ENCODE results near the gene DGKB.

DNA sequence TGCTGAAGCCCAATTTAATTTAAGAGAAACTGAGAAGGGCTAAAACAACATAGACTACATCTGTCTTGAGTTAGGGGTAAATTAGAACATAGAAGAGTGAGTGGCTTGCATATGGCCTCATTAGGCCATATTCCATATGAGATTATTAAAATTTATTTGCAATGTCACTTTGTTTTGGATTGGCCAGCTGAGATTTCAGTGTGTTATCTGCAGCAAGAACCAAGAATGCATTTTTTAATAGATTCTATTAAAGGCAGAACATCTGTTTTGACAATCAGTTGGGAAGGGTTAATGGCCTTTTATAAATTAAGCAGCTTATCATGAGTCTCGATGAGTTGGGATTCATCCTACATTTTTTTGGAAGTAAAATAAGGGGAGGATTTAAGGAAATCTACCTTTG is 236.2 kb downstream of the DGKB start:
- TF ChIP-seq ARNTL (CRISPR knock-in tag; IDR thresholded peaks at IDR 0.05; ENCODE audit: borderline replicate concordance, low read depth) (peak; percentile 83; the same call in 1 of the 2 replicates), CSDC2 (CRISPR knock-in tag; IDR thresholded peaks at IDR 0.05) (no peak), BACH2 (CRISPR knock-in tag; IDR thresholded peaks at IDR 0.05; ENCODE audit: borderline replicate concordance) (peak; percentile 78; the same call in 1 of the 2 replicates)
- TF ChIP-seq, protein P1, sequence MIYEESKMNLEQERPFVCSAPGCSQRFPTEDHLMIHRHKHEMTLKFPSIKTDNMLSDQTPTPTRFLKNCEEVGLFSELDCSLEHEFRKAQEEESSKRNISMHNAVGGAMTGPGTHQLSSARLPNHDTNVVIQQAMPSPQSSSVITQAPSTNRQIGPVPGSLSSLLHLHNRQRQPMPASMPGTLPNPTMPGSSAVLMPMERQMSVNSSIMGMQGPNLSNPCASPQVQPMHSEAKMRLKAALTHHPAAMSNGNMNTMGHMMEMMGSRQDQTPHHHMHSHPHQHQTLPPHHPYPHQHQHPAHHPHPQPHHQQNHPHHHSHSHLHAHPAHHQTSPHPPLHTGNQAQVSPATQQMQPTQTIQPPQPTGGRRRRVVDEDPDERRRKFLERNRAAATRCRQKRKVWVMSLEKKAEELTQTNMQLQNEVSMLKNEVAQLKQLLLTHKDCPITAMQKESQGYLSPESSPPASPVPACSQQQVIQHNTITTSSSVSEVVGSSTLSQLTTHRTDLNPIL (CRISPR knock-in tag; IDR thresholded peaks at IDR 0.05; ENCODE audit: low read depth) = peak; percentile 91

Measured in SK-N-SH treated with all-trans-retinoic acid at 6 μM for 48 hours (cell line).